HG03095 (cell line): ENCODE measurements around the gene SND1.

Source experiments
- ATAC-seq: cut with Tn5 transposase; IDR thresholded peaks from one replicate; pipeline ENCODE4 v1.9.1; 2021; ENCODE audit warnings: moderate library complexity; ENCODE audit not compliant: unreplicated experiment

Gene SND1

DNA sequence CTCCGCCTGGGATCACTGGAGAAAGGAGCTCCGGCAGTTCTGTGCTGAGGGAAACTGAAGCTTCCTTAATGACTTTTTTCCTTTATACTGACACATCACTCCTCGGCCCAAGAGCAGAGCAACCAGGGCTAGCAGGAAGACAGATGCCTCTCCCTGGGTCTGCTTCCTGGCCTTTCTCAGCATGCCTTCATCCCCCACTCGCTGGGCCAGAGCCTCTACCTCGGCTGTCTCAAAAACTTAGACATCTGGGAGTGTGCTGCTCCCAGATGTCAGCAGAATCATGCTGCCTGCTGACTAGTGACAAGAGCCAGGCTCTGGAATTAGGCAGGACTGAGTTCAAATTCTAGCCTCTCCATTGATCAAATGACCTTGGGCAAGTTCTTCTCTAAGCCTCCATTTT is 403.6 kb downstream of the SND1 start:
- ATAC-seq, result no peak

GRCh38 chr7:128056901-128057300 is 404.9 kb downstream of the SND1 start:
- ATAC-seq, result no peak

GRCh38 chr7:128057909-128058308 is 405.9 kb downstream of the SND1 start:
- no peak for ATAC-seq

GRCh38 chr7:128059143-128059988 is 407.4 kb downstream of the SND1 start:
- ATAC-seq, result no peak

DNA sequence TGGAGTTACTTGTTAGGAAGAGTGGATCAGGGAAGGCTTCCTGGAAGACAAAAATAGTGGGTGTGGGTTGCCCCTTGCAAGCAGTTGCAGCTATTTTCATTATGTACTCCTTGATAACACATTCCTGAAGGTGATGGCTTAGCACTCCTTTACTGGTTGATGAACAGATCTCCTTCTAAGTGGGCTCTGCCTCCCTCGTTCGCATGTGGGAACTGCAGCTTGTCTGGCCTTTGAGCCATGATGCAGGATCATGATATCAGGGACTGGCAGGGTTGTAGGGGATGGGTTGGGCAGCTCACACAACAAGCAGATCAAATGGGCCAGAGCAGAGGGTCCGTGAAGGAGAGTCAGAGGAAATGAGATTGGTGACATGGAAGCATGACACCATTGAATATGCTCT is 408.0 kb downstream of the SND1 start:
- ATAC-seq, result no peak

DNA sequence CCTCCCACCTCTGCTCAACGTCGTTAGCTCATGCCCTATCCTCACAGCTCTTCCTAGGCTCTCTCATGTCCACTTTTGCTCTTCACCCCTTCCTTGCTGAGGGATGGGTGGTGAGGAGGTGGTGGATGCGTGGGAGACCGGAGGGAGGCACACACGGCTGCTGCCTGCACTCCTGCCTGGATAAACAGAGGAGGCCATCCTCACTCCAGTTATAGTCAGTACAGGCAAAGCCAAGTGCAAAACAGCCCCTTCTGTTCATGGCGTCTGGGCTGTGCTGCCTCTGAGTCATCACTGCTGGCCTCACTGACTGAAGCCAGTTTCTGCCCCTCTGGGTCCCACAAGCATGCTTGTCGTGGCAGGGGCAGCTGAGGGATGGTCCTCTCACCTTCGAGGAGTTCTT is 411.1 kb downstream of the SND1 start:
- no peak for ATAC-seq

DNA sequence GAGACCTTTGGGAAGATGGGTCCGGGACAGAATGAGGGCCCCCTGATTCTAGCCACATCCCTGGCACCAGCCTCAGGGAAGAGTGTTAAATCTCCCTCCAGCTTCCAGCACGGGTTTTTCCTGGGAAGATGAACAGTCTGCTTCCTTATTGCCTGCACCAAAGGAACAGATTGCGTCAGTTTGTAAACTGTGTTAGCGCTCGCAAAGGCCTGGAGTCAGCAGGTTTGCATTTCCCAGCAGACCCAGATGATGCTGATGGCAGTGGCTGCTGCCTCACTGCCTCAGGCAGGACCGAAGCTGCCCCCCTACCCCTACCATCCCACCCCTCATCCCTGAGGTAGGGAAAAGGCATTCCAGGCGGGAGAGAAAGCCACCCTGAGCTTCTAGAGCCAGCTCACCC is 413.9 kb downstream of the SND1 start:
- ATAC-seq, result no peak

GRCh38 chr7:128066395-128066794 is 414.4 kb downstream of the SND1 start:
- no peak for ATAC-seq

DNA sequence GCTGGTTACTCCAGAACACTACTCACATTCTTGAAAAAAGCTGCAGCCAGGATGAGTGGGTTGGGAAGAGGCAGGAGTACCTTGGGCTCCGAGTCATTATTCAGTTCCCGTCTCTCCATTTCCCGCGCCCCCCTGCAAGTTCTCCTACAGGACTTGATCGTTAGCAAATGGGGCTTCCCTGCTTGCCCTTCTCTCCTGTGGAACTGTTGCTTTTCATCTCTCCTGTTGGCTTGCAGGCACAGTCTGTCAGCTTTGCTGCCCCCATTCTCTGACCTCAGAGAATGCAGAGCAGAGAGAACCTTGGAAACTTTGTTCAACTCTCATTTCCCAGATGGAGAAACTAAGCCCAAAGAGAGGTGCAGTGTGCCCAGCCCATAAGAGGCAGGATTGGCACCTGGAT is 414.9 kb downstream of the SND1 start:
- no peak for ATAC-seq

DNA sequence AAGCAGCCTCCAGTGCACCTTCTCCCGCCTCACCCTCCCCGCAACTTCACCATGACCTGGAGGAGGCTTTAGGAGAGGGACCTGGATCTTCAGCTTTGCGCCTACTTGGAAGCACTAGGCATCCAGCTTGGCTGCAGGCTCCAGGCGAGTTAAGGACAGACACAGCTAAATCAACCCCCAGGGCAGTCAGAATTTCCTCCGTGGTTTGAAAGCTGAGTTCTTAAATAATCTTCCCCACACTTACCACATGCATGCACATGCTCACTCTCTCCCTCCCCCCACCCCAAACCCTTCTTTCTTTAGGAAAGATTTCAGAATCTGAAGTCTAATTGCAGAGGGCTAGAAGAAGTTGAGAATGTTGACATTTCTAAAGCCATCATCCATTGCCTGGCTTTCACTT is 416.0 kb downstream of the SND1 start:
- ATAC-seq, result no peak

DNA sequence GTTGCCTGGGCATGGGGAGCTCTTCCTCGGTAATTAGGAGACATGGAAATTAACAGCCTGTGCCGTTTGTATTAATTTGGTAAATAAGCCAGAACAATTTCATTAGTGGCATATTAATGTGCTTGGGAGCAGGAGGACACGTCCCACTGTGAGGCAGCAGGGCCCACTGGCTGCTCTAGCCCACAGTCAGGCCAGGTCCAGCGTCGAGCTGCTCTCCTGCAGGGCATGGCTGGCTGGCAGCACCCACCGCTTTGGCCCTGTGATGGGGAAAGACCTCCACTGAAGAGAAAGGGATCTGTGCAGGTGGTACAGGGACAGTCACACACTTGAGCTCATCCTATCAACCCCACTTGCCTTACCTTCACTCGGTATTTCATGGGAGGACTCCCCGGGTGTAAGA is 416.8 kb downstream of the SND1 start:
- ATAC-seq, result no peak

DNA sequence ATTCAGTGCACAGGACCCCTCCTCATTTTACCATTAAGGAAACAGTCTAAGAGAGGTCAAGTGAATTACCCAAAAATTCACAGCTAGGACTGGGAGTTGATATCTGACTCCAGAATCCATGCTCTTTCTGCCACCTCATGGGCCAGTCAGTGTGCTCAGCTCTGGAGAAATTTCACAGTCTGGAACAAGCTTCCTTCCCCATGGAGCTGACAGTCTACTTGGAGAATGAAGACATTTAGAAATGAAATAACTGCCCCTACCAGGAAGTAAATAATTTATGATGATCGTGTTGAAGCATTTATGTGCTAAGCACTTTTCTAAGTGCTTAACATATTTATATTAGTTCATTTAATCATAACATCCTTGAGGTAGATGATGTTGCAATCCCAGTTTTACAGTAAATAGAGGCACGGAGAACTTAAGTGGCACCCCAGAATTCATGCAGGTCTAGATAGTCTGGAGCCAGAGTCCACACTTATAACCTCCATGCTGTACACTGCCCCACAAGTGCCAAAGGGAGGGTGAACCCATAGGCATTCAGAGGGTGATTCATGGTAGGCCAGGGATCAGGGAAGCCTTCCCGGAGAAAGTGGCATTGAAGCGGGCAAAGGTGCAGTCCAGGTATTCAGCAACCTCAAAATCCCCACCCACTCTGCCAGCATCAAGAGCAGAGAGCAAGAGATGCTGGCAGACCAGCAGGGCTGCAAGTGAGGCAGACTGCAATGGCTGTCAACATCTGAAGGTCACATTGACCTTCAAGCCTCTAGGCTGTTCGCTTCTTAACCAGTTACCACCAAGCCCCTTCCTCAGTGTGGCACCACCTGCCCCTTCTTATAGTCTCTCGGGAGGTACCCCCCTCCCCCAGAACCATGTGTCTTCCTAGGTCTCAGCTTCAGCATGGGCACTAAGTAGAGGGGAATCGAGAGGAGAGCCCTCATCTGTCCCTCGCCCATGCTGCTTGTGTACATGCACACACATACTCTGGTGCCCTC is 417.7 kb downstream of the SND1 start:
- ATAC-seq, result no peak

- no peak for ATAC-seq
Observed at GRCh38 chr7:128071376-128071775, 419.4 kb downstream of the SND1 start.

- no peak for ATAC-seq
Observed at GRCh38 chr7:128071801-128072200, 419.8 kb downstream of the SND1 start.

DNA sequence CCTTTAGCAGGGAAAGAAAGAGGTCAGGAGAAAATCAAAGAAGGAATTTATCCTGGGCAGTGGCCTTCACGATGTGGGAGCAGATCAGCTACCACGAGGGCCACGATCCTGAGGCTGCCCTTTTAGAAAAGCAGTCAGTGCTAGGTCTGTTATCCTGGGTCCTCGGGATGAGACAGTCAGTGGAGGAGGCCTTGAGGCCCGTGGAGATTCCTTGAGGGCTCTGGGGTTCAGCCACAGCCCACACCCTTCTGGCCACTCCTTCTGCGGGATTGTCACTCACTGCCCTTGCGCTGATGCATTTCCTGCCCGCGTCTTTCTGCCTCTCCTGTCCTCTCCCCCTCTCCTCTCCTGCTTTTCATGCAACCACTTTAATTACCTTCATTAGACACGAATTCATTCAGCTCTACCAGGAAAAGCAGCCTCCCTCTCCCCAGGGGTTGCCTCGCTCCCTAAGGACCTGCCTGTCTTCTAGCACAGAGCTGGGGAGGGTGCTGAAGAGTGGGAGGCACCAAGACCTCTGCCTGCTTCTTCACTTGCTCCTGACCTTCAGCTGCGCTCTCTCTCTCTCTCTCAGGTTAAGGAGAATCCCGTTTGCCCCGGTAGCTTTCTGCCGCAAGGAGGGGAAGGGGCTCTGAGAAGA is 421.8 kb downstream of the SND1 start:
- ATAC-seq, result no peak

DNA sequence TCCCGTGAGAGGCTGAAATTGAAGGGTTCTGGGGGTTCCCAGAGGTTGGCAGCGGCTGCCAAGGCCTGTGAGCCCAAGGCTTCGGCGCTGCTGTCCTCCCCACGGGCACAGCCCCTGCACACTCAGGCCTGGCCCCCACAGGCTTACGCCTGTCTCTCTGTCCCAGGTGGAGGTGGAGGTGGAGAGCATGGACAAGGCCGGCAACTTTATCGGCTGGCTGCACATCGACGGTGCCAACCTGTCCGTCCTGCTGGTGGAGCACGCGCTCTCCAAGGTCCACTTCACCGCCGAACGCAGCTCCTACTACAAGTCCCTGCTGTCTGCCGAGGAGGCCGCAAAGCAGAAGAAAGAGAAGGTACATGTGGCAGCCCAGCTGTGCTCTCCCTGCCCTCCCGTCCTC is 422.3 kb downstream of the SND1 start:
- ATAC-seq, result no peak

GRCh38 chr7:128074736-128075135 is 422.7 kb downstream of the SND1 start:
- ATAC-seq, result no peak

GRCh38 chr7:128075242-128076095 is 423.5 kb downstream of the SND1 start:
- ATAC-seq, result no peak

- ATAC-seq, result no peak
Observed at GRCh38 chr7:128076196-128076795, 424.3 kb downstream of the SND1 start.

GRCh38 chr7:128076796-128077271 is 424.8 kb downstream of the SND1 start:
- no peak for ATAC-seq
